CD1c-positive myeloid dendritic cell (primary cell): ENCODE measurements around the gene ABHD17A.

Source experiments
- DNase-seq: peaks from one replicate; pipeline ENCODE4 v3.0.0-alpha.2; 2016; ENCODE audit errors: extremely low spot score

The ABHD17A gene

GRCh38 chr19:1853295-1854038 lies 31.8 kb downstream of the ABHD17A start:
- peak; percentile 91 for DNase-seq

DNA sequence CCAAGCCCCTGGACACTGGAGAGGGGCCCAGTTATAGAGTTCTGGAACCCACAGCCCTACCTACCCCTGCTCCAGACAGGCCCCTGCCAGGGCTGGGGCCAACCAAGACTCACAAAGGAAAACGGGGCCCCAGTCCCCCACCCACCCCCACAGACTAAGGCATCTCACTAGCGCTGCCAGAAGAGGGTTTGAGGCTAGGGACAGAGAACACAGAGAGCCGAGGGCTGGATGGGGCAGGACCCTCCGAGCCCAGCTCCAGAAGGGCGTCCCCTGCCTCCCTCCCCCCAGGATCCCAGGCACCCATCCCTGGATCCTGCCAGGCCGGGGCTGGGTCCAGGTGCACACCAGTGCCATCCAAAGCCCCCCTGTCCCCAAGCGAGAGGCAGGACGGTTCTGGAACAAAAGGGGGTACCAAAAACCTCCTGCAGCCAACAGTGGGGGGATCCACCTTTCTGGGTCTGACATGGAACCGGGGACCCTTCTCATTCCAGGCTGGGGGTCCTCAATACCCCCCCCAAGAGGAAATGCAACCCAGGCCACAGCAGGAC lies 32.6 kb downstream of the ABHD17A start:
- DNase-seq = no peak

DNA sequence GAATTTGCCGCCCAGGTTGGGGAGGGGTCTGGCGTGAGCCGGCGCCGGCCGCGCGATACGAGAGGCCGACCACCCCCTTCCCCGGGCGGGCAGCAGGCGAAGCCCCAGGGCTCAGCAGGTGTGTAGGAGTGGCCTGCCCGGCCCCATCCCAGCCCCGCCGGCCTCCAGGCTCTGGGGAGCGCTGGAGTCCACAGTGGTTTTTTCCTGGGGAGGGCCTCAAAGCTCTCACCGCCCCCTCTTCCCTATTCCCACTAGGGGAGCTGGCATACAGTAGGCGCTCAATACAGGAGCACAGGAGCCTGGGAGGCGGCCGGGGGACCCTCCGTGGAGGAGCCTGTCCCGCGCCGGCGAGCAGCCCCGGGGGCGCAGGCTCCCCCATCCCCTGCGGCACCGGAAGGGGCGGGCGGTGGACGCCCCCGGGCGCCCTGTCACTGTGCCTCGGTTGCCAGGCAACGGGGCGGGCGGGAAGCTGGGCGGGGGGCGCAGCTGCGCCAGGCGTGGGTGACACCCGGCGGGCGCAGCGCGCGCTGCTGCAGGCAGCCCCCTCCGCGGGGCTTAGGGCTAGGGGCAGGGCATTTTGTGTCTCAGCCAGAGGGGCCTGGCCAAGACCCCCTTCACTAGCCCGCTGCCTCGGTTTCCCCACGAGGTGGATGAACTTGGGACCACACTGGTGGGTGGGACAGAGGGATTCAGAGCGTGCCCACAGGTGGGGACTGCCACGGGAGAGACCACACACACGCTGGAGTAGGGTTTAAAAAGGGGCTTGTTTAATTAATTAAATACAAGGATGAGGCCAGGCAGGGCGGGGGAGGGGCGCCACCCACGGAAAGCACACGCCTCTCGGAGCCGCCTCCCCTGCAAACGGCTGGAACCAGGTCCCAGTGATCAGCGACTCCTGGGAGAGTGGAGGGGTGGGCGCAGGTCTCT lies 33.4 kb downstream of the ABHD17A start:
- DNase-seq = peak; percentile 56

DNA sequence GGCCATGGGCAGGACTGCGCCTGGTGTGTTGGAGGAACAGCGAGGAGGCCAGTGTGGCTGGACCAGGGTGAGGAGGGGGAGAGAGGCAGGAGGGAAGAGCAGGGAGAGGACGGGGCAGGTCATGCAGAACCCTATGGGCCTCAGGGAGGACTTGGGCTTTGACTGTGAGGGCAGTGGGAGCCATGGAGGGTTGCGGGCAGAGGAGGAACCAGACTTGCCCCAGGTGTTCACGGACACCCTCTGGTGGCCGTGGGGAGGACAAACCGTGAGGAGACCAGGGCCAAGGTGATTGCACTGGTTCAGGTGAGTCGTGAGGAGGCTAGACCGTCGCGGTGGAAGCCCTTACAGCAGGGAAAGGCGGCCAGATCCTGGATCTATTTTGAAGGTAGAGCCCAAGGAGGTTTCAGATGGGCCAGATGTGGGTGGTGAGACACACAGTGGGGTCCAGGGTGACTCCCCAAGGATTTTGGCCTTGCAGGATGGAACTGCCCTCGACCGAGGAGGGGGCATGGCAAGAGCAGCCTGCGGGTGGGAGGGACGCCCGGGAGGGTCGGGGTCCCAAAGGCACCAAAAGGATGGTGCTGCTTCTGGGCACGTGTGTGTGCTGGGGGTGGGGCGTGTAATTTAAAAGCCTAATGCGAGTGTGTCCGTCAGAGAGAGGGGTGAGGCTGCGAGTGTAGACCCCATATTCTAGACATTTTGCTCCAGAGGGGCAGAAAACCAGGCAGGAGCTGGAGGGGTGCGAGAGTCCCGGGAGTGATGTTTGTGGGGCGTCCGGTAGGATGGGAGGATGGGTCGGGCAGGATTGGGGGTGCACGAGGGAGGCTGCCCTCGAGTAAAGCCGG lies 34.3 kb downstream of the ABHD17A start:
- no peak for DNase-seq

- no peak for DNase-seq
Measured at GRCh38 chr19:1849886-1850398, 35.4 kb downstream of the ABHD17A start.

GRCh38 chr19:1849132-1849474 lies 36.2 kb downstream of the ABHD17A start:
- DNase-seq = no peak

DNA sequence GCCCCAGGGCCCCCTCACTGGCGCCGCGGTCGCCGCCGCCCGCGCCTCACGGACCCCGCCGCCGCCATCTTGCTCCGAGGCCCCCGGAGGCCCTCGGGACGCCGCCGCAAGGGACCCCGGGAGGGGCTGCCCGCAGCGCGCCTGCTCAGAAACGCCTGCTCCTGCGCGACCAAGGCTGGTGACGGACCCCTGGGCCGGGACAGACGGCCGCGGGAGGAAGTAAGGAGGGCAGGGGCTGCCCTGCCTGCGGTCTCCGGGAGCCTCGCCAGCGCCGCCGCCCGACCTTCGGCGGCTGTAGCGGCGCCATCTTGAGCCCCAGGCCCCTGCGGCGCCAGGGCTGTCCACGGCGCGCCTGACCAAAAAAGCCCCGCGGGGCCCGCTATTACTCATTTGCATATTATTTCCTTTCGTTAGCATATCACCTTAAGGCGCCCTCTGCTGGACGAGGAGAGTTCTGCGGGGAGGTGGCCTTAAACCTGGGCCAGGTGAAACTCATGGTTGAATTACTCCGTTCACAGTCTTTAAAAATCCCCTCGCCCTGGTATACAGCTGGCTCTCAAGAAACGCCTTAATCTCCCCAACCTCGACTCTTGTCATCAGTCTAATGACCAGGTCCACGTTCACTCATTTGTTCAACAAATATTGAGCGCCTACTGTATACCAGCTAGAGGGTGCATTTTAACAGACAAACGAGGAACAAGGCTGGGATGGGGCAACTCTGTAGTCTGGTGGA lies 36.7 kb downstream of the ABHD17A start, which contains the start of gene REXO1:
REXO1 (minus strand) TSS at position 85 of the 733 bp plus-strand sequence. CDS start 125 bp downstream, outside the sequence.
- peak; percentile 98 for DNase-seq

DNA sequence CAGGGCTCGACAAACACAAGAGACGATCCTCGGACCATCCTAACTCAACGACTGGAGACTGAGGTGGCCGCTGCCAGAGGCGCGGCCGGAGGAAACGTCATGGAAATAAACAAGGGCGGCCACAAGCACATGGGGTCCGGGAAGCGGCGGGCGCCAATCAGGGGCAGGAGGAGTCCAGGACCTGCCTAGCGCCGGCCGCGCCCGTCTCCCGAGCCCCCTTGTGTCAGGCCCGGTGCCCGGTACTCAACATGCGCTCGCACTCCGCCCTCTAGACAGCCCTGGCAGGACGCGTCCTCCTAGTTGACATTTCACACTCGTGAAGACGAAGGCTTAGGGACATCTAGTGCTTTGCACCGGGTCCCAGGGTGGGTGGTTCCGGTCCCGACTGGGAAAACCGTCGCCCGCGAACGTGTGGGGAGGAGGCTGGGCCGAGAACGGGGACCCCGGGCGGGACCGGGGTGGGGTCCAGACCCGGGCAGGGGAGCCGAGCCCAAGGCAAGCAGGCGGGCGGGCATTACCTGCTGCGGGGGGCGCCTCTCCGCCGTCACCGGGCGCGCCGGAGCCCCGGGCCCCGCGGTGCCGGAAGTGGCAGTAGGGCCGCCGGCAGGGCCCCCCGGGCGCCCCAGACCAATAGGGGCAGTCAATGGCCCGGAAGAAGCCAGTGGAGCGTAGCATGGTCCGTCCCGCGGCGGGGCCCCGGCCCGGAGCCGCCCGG lies 37.5 kb downstream of the ABHD17A start:
- DNase-seq = peak; percentile 52

DNA sequence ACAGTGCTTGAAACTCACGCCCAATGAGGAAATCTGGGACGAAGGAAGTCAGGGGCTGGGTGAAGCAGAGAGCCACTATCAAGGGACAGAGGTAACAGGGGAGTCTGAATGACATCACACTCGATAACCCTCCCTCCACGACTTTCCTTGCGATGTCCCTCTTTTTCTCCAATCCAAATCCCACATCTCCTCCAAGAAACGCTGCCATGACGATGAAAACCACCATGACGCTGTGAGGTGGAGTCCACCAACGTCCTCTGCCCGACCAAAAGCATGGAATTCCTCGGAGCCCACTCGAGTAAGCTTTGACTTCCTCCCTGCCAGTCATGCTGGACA lies 38.0 kb downstream of the ABHD17A start:
- no peak for DNase-seq

GRCh38 chr19:1846517-1847204 lies 38.6 kb downstream of the ABHD17A start:
- DNase-seq = no peak

- DNase-seq = no peak
Measured at GRCh38 chr19:1845642-1846041, 39.7 kb downstream of the ABHD17A start.

- DNase-seq = no peak
Measured at GRCh38 chr19:1845125-1845515, 40.2 kb downstream of the ABHD17A start.

DNA sequence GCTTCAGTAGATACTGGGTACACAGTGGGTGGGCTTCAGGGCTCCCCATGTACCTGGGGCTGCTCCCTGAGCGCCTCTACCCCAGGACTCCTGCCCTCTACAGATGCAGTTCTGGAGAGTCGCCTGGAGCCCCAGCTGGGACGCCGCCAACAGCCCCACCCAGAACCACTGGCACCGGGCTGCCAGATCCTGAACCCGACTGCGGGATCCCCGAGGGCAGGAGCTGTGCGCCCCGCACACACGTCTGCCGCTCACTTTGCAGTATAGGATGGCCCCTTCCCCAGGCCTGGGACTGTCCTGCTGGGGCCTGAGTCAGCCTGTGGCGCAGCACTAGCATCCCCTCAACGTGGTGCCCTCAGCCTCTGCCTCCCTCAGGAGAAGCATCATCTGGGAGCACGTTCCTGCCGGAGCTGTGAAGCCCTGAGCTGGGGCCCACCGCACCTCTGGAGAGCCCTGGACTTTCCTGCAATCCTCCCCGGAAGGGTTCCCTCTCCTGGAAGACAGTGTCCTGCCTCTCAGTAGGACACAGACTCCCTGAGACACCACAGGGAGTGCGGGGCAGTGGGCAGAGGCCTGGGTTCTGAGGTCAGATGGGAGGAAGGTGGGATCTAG lies 40.7 kb downstream of the ABHD17A start:
- DNase-seq = no peak

DNA sequence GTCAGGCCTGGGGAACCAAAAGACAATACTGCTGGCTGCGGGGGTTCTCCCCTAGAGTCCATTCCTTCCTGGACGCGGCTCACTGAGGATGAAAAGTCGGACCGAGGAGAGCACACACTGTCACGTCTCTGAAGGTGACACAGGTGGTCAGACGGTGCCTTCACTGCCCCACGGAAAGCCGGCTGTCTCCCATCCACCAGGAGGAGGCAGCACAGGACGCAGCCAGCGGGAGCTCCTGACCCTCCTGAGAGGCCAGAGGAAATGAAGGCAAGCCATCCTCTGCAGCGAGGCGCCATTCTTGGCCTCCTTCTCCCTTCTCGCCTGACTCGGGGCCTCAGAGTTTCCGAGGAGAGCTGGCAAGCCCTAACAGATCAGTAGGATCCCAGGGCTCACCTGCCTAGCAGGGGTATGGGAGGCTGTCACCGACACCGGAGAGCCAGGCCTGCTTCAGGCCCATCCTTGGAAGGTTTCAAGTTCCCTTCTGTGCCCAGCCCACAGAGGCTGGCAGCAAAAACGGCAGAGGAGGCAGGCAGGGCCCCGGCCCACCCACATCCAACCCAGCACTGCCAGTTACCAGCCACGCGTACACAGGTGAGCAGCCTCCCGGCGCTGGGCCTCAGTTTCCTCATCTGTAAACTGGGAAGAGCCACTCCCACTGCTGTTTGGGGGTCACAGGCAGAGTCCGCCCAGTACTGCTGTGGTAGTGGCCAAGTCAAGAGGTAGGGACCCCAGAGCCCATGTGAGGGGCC lies 41.5 kb downstream of the ABHD17A start:
- DNase-seq = no peak

DNA sequence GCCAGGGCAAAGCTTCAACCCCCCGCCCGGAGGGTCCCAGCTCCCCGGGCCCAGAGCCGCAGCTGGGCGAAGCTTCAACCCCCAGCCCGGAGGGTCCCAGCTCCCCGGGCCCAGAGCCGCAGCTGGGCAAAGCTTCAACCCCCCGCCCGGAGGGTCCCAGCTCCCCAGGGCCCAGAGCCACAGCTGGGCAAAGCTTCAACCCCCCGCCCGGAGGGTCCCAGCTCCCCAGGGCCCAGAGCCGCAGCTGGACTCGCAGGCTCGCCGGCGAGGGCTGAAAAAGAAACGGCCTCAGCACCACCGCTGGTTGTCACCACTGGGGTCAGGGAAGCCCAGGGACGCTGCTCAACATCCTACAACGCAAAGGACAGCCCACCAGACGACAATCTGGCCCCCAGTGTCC lies 42.2 kb downstream of the ABHD17A start:
- DNase-seq = no peak

DNA sequence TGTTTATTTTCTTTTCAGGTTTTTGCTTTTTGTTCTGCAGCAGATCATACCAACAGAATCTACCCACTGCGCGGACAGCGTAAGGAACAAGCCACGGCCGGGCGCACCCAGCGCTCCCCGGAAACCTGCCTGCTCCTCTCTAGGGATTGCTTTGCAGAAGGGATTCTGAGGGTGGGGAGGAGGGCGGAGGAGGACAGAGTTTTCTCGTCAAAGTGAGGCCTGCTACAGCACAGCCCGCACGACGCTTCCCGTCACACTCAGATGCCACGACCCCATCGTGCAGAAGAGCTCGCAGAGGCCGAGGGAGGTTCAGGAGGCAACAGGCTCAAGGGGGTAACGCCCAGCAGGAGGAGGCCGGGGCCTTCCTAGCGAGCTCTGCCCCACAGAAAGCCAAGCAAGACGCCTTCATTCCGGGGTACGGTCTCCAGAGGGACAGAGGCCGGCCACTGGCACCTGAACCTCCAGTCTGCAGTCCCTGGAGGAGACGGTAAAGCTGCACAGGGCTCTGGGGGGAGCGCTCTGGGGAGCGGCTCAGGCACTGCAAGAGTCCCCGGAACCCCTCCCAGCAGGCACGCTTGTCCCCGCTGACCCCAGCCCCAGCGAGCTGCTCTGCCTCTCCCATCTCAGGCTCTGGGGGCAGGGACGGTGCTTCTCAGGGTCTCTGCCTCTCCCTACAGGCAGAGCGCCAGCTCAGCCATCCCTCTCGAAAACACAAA lies 43.9 kb downstream of the ABHD17A start:
- no peak for DNase-seq

DNA sequence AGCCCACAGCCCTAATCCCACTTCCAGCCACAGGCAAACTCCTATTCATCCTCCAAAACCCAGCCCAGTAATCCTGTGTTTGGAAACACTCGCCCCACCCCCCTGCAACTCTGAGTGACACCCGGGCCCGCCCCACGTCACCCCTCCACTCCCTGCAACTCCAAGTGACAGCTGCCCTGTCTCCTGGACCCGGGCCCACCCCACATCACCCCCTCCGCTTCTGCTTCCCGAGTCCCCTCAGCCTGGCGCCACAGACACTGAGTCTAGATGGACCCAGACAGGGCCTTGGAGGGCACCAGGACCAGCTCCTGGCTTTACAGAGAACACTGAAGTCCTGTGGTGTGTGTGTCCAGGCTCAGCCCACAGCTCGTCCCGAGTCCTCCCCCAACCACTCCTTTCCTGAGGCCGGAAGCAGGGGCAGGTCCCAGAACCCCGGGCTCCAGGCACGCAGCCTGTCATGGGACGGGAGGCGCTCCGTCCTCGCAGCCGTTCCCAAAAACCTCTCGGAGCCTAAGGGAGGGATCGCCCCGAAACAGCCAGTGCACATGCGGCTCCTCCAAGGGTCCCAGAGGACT lies 44.7 kb downstream of the ABHD17A start:
- no peak for DNase-seq
